CD4-positive, alpha-beta memory T cell (primary cell): Measurements from ENCODE around the gene PLEKHH3. TPM values are rescaled to one million over a fixed set of nuclear protein-coding genes. Genes with fewer than 3 reads are reported as not detected.

Experiments used
- CTCF ChIA-PET: fragments of 350-600 bp; sonication (Branson Sonifier 250); formaldehyde crosslinking; loops from one replicate; lab custom pipeline; 2021; ENCODE audit warnings: inconsistent platforms; ENCODE audit not compliant: partially characterized antibody; lab: Charles Lee
- POLR2A ChIA-PET: fragments of 350-600 bp; sonication (Branson Sonifier 250); formaldehyde crosslinking; loops from one replicate; lab custom pipeline; 2021; ENCODE audit not compliant: partially characterized antibody; lab: Charles Lee
- DNase-seq, 5 donors: peaks; one replicate each; pipeline versions ENCODE4 v3.0.0 to v3.0.0-alpha.2; 2020 to 2022; ENCODE audit warnings: mixed read lengths in 1 of 5
- H3K27ac ChIP-seq: one replicate; pipeline ENCODE4 v1.7.0; 2013; ENCODE audit warnings: low read depth, low read length
- H3K27me3 ChIP-seq: 2 replicates; pipeline ENCODE4 v1.7.0; 2013; ENCODE audit warnings: mild to moderate bottlenecking, low read length, moderate library complexity; ENCODE audit not compliant: insufficient read depth
- H3K36me3 ChIP-seq: 2 replicates; pipeline ENCODE4 v1.7.0; 2013; ENCODE audit warnings: mild to moderate bottlenecking, low read length, moderate library complexity; ENCODE audit not compliant: insufficient read depth
- H3K4me1 ChIP-seq: 2 replicates; pipeline ENCODE4 v1.7.0; 2013; ENCODE audit warnings: mild to moderate bottlenecking, low read length, moderate library complexity; ENCODE audit not compliant: insufficient read depth
- H3K4me3 ChIP-seq, 2 donors: one replicate each; pipeline ENCODE4 v1.7.0; 2013; ENCODE audit warnings: low read length in 2 of 2, mild to moderate bottlenecking in 1 of 2
- H3K9me3 ChIP-seq, 2 donors: one replicate each; pipeline ENCODE4 v1.7.0; 2013; ENCODE audit warnings: low read length in 2 of 2, control low read depth in 1 of 2; ENCODE audit not compliant: control insufficient read depth in 1 of 2
- H3K27ac Mint-ChIP-seq, 7 donors: one replicate each; pipeline ENCODE4 v1.8.0; 2020 to 2021; ENCODE audit warnings: mixed read lengths in 7 of 7, mild to moderate bottlenecking in 6 of 7, inconsistent platforms in 3 of 7, moderate library complexity in 3 of 7
- H3K27me3 Mint-ChIP-seq, 2 donors: one replicate each; pipeline ENCODE4 v1.8.0; 2020 to 2021; ENCODE audit warnings: mixed read lengths in 2 of 2
- H3K36me3 Mint-ChIP-seq, 2 donors: one replicate each; pipeline ENCODE4 v1.8.0; 2020 to 2021; ENCODE audit warnings: mixed read lengths in 2 of 2, inconsistent platforms in 1 of 2, mild to moderate bottlenecking in 1 of 2
- H3K4me1 Mint-ChIP-seq, 4 donors: one replicate each; pipeline ENCODE4 v1.8.0; 2020 to 2021; ENCODE audit warnings: mixed read lengths in 4 of 4, mild to moderate bottlenecking in 1 of 4
- H3K4me3 Mint-ChIP-seq, 8 donors: one replicate each; pipeline ENCODE4 v1.8.0; 2020 to 2021; ENCODE audit warnings: mixed read lengths in 8 of 8, mild to moderate bottlenecking in 7 of 8, moderate library complexity in 6 of 8, inconsistent platforms in 3 of 8
- H3K9me3 Mint-ChIP-seq, 8 donors: one replicate each; pipeline ENCODE4 v1.8.0; 2020 to 2021; ENCODE audit warnings: mixed read lengths in 8 of 8, mild to moderate bottlenecking in 5 of 8, inconsistent platforms in 3 of 8, moderate library complexity in 1 of 8
- intact Hi-C: fragments of 100-400 bp; cut with micrococcal nuclease; formaldehyde crosslinking; loops from one replicate; pipeline ENCODE4 v1.15.1; 2023
- polyA plus RNA-seq, 2 donors: library from polyadenylated mRNA; unstranded; fragments of 300-500 nt; fragmentation: Illumina TruSeq; gene quantifications; one replicate each; pipeline ENCODE4 v1.2.3, GENCODE V29; 2021
- total RNA-seq, 2 experiments: library from RNA; stranded (reverse); gene quantifications; one replicate each; pipeline ENCODE4 v1.2.3, GENCODE V29; 2021

Gene PLEKHH3
- total and polyA plus RNA-seq, 4 experiments from 2014 or later = 0.15 to 0.32 (median 0.19) TPM

GRCh38 chr17:42706732-42707131 lies 29.9 kb upstream of the PLEKHH3 start:
- H3K4me1 Mint-ChIP-seq = peaks cover 29 to 73% (median 40%) of the 10 kb centered on the region in 4 donors
- no peaks in the 10 kb centered on the region for H3K27me3 Mint-ChIP-seq
- ChIA-PET CTCF (interaction anchor here (0.6 to 1.3 kb wide), 4 partner anchors 14 to 485 kb away, joined by 3 to 4 read pairs (median 4); no protein-coding TSS in a partner anchor), POLR2A (interaction anchor here (0.6 to 1.1 kb wide), 7 partner anchors 24 to 739 kb away, joined by 3 to 4 read pairs (median 3); partner anchors contain the start of genes PLEKHH3, RETREG3 and TUBG1)
- peak; percentile 73 to 79 (median 78) for DNase-seq
- peak overlapping the region in 6 of 7 donors; percentile 9 to 74 (median 30) for H3K27ac Mint-ChIP-seq
- peaks cover 68 to 70% of the 10 kb centered on the region in 2 donors for H3K36me3 Mint-ChIP-seq
- Histone ChIP-seq H3K4me3 (no peak overlapping the region), H3K27ac (peak overlapping the region; percentile 9), H3K9me3 (no peaks in the 10 kb centered on the region), H3K36me3 (peaks cover 48% of the 10 kb centered on the region), H3K4me1 (peaks cover 58% of the 10 kb centered on the region), H3K27me3 (no peaks in the 10 kb centered on the region)
- no peaks in the 10 kb centered on the region for H3K9me3 Mint-ChIP-seq
- intact Hi-C loops = loop anchor here (2.0 kb wide), 1 partner anchor 28 kb away; no protein-coding TSS in a partner anchor
- H3K4me3 Mint-ChIP-seq = peak overlapping the region; percentile 64 to 84 (median 74)

GRCh38 chr17:42704837-42705494 lies 28.2 kb upstream of the PLEKHH3 start:
- intact Hi-C loops = no loop called here
- no peak overlapping the region for H3K27ac ChIP-seq
- peaks cover 48% of the 10 kb centered on the region for H3K36me3 ChIP-seq
- no peaks in the 10 kb centered on the region for H3K27me3 Mint-ChIP-seq
- H3K4me1 ChIP-seq = peaks cover 55% of the 10 kb centered on the region
- CTCF ChIA-PET = interaction anchor here (0.7 to 1.6 kb wide), 2 partner anchors 9 to 127 kb away, joined by 3 to 6 read pairs; partner anchors contain the start of gene PSMC3IP
- no peaks in the 10 kb centered on the region for H3K27me3 ChIP-seq
- H3K27ac Mint-ChIP-seq = peak overlapping the region in 2 of 7 donors; percentile 20 to 66
- peak overlapping the region in 6 of 8 donors; percentile 31 to 67 (median 56) for H3K4me3 Mint-ChIP-seq
- no peak for DNase-seq
- H3K4me1 Mint-ChIP-seq = peaks cover 29 to 66% (median 41%) of the 10 kb centered on the region in 4 donors
- no peaks in the 10 kb centered on the region for H3K9me3 Mint-ChIP-seq
- H3K4me3 ChIP-seq = no peak overlapping the region
- no peaks in the 10 kb centered on the region for H3K9me3 ChIP-seq
- H3K36me3 Mint-ChIP-seq = peaks cover 66 to 68% of the 10 kb centered on the region in 2 donors
- POLR2A ChIA-PET = interaction anchor here (0.6 kb wide), 1 partner anchor 8 kb away, joined by 3 read pairs; no protein-coding TSS in a partner anchor

- ChIA-PET POLR2A (interaction anchor here (0.6 kb wide), 1 partner anchor 9 kb away, joined by 3 read pairs; no protein-coding TSS in a partner anchor), CTCF (interaction anchor here (0.7 to 1.6 kb wide), 3 partner anchors 9 to 126 kb away, joined by 3 to 6 read pairs (median 3); partner anchors contain the start of gene PSMC3IP)
- Mint-ChIP-seq H3K27ac (peak overlapping the region in 1 of 7 donors; percentile 66), H3K4me3 (peak overlapping the region in 1 of 8 donors; percentile 29), H3K9me3 (no peaks in the 10 kb centered on the region), H3K36me3 (peaks cover 61 to 63% of the 10 kb centered on the region in 2 donors), H3K4me1 (peaks cover 28 to 61% (median 40%) of the 10 kb centered on the region in 4 donors), H3K27me3 (no peaks in the 10 kb centered on the region)
- no peak for DNase-seq
- H3K9me3 ChIP-seq = no peaks in the 10 kb centered on the region
- H3K27me3 ChIP-seq = no peaks in the 10 kb centered on the region
- peaks cover 47% of the 10 kb centered on the region for H3K36me3 ChIP-seq
- no peak overlapping the region for H3K27ac ChIP-seq
- intact Hi-C loops = no loop called here
- H3K4me3 ChIP-seq = no peak overlapping the region
- peaks cover 50% of the 10 kb centered on the region for H3K4me1 ChIP-seq
Observed at GRCh38 chr17:42704490-42704836, 27.7 kb upstream of the PLEKHH3 start.

- Histone ChIP-seq H3K36me3 (peaks cover 41% of the 10 kb centered on the region), H3K27me3 (no peaks in the 10 kb centered on the region), H3K9me3 (no peaks in the 10 kb centered on the region), H3K4me3 (no peak overlapping the region), H3K4me1 (peaks cover 31% of the 10 kb centered on the region), H3K27ac (no peak overlapping the region)
- ChIA-PET CTCF (interaction anchor here (0.8 kb wide), 1 partner anchor 21 kb away, joined by 3 read pairs; no protein-coding TSS in a partner anchor), POLR2A (no interaction called here)
- no peaks in the 10 kb centered on the region for H3K9me3 Mint-ChIP-seq
- H3K27me3 Mint-ChIP-seq = no peaks in the 10 kb centered on the region
- peak overlapping the region in 1 of 7 donors; percentile 4 for H3K27ac Mint-ChIP-seq
- H3K36me3 Mint-ChIP-seq = peaks cover 45 to 54% of the 10 kb centered on the region in 2 donors
- H3K4me3 Mint-ChIP-seq = no peak overlapping the region
- intact Hi-C loops = no loop called here
- DNase-seq = no peak
- peaks cover 14 to 41% (median 23%) of the 10 kb centered on the region in 4 donors for H3K4me1 Mint-ChIP-seq
Observed at GRCh38 chr17:42702446-42702845, 25.7 kb upstream of the PLEKHH3 start.

GRCh38 chr17:42700586-42701289 lies 23.9 kb upstream of the PLEKHH3 start:
- no peaks in the 10 kb centered on the region for H3K9me3 Mint-ChIP-seq

GRCh38 chr17:42699415-42699740 lies 22.6 kb upstream of the PLEKHH3 start:
- ChIA-PET POLR2A (no interaction called here), CTCF (no interaction called here)
- Histone ChIP-seq H3K36me3 (peaks cover 24% of the 10 kb centered on the region), H3K27me3 (no peaks in the 10 kb centered on the region), H3K4me1 (peaks cover under 1% of the 10 kb centered on the region), H3K4me3 (no peak overlapping the region), H3K9me3 (no peaks in the 10 kb centered on the region), H3K27ac (no peak overlapping the region)
- DNase-seq = no peak
- no peak overlapping the region for H3K4me3 Mint-ChIP-seq
- no peaks in the 10 kb centered on the region for H3K9me3 Mint-ChIP-seq
- H3K27me3 Mint-ChIP-seq = no peaks in the 10 kb centered on the region
- peaks cover 35 to 44% of the 10 kb centered on the region in 2 donors for H3K36me3 Mint-ChIP-seq
- H3K27ac Mint-ChIP-seq = no peak overlapping the region
- peaks cover 0 to 13% (median 5%) of the 10 kb centered on the region in 4 donors for H3K4me1 Mint-ChIP-seq
- intact Hi-C loops = no loop called here

More at GRCh38 chr17:42700586-42701289, 23.9 kb upstream of the PLEKHH3 start:
- H3K9me3 ChIP-seq = no peaks in the 10 kb centered on the region
- Mint-ChIP-seq H3K27ac (no peak overlapping the region), H3K4me1 (peaks cover 5 to 24% (median 11%) of the 10 kb centered on the region in 4 donors), H3K4me3 (no peak overlapping the region), H3K27me3 (no peaks in the 10 kb centered on the region), H3K36me3 (peaks cover 42 to 52% of the 10 kb centered on the region in 2 donors)
- no peak overlapping the region for H3K4me3 ChIP-seq
- POLR2A ChIA-PET = no interaction called here
- no peak for DNase-seq
- CTCF ChIA-PET = no interaction called here
- peaks cover 14% of the 10 kb centered on the region for H3K4me1 ChIP-seq
- H3K36me3 ChIP-seq = peaks cover 37% of the 10 kb centered on the region
- H3K27me3 ChIP-seq = no peaks in the 10 kb centered on the region
- H3K27ac ChIP-seq = no peak overlapping the region
- intact Hi-C loops = no loop called here
